ES-I3 (cell line): ENCODE data around the gene CMBL.
A peak's percentile ranks its signal among the peaks of the same experiment; 100 is the strongest.
"Not testable (repeated sequence)": the region's sequence is repeated elsewhere in the genome, so short reads cannot be mapped to it uniquely, and the experiment has no call there.

Experiments
- H3K36me3 ChIP-seq: 2 replicates; pipeline ENCODE4 v1.6.1; 2013; ENCODE audit warnings: mild to moderate bottlenecking, low read length, control low read depth, moderate library complexity; ENCODE audit not compliant: insufficient read depth
- H3K4me1 ChIP-seq: 2 replicates; pipeline ENCODE4 v1.6.1; 2013; ENCODE audit warnings: mild to moderate bottlenecking, control low read depth, low read length; ENCODE audit not compliant: insufficient read depth
- H3K9ac ChIP-seq: 2 replicates; pipeline ENCODE4 v1.6.1; 2013; ENCODE audit warnings: low read depth, mild to moderate bottlenecking, low read length, moderate library complexity
- H3K9me3 ChIP-seq: 2 replicates; pipeline ENCODE4 v1.6.1; 2013; ENCODE audit warnings: mild to moderate bottlenecking, low read length, moderate library complexity; ENCODE audit not compliant: control insufficient read depth, insufficient read depth

The CMBL gene

DNA sequence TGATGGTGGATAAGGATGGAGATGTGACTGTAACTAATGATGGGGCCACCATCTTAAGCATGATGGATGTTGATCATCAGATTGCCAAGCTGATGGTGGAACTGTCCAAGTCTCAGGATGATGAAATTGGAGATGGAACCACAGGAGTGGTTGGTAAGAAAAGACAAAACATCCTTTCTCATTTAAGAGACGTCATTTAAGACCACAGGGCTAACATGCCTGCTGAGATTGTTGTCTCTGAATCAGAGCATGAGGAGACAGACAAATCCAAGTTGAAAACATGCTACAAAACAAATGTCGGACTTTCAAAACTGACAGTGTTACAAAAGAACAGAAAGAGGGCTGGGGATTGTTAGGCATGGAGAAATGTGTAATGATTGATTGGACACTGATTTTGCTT lies 53.0 kb downstream of the CMBL start:
- Histone ChIP-seq H3K36me3 (peaks cover 62% of the 10 kb centered on the region), H3K9me3 (no peaks in the 10 kb centered on the region), H3K9ac (no peak overlapping the region), H3K4me1 (peaks cover 7% of the 10 kb centered on the region; the same call in 1 of the 2 replicates)

DNA sequence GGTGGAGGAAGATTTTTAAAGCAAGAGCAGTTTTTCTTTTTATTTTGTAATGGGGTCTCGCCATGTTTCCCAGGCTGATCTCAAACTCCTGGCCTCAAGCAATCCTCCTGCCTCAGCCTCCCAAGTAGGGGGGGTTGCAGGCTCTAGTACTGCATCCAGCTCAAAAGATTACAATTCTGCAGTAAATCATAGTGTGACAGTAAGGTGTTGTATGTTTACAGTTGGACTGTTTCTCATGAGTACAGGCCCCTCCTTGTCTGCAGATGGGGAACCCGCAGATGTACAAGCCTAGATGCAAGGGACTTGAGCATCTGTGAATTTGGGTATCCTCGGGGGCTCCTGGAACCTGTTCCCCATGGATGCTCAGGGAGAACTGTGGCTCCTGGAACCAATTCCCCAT lies 54.3 kb downstream of the CMBL start:
- no peak overlapping the region for H3K9ac ChIP-seq
- peaks cover 7% of the 10 kb centered on the region; the same call in 1 of the 2 replicates for H3K4me1 ChIP-seq
- H3K36me3 ChIP-seq = peaks cover 49% of the 10 kb centered on the region
- no peaks in the 10 kb centered on the region for H3K9me3 ChIP-seq

DNA sequence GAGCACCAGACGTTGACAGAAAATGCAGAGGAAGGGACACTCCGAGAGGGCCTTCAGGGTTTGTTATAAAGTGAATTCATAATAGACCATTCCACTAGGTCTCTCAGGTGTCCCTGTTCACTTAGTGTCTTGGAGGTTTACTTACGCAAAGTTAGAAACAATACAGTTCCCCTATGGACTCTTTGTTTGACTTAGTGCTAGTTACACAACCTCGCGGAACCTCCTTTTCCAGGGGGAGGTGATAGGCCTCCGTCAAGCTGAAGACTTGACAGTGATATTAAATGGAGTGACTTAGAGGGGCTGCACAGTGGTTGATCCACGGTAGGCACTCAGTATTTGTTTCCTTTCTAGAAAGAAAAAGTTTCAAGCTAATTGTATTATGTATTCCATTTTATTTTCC lies 56.3 kb downstream of the CMBL start:
- H3K9me3 ChIP-seq = no peaks in the 10 kb centered on the region
- peaks cover 7% of the 10 kb centered on the region; the same call in 1 of the 2 replicates for H3K4me1 ChIP-seq
- peak overlapping the region; percentile 87 for H3K9ac ChIP-seq
- peaks cover 29% of the 10 kb centered on the region for H3K36me3 ChIP-seq

DNA sequence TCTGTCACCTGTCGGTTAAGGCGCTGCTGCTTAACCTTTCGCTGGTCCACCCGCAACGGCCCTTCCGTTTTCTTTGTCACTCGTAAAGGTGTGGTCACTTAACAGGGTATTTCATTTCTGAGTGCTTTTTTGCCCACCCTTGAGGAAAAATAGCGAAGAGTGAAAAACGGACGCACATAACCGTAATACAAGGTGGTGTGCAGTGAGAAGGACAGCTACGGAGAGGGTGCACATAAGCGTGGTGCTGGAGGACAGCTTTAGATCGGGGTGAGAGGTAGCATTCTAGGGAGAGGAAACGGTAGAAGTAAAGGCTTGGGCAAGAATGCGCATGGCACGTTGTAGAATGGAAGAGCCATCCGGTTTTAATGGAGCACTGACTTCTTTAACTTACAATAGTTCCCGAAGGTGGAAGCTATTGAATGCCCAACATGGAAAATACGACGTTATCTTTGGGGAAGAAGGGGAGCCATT lies 56.9 kb downstream of the CMBL start:
- H3K36me3 ChIP-seq = peaks cover 25% of the 10 kb centered on the region
- H3K4me1 ChIP-seq = peaks cover 7% of the 10 kb centered on the region; the same call in 1 of the 2 replicates
- no peaks in the 10 kb centered on the region for H3K9me3 ChIP-seq
- H3K9ac ChIP-seq = peak overlapping the region; percentile 87

DNA sequence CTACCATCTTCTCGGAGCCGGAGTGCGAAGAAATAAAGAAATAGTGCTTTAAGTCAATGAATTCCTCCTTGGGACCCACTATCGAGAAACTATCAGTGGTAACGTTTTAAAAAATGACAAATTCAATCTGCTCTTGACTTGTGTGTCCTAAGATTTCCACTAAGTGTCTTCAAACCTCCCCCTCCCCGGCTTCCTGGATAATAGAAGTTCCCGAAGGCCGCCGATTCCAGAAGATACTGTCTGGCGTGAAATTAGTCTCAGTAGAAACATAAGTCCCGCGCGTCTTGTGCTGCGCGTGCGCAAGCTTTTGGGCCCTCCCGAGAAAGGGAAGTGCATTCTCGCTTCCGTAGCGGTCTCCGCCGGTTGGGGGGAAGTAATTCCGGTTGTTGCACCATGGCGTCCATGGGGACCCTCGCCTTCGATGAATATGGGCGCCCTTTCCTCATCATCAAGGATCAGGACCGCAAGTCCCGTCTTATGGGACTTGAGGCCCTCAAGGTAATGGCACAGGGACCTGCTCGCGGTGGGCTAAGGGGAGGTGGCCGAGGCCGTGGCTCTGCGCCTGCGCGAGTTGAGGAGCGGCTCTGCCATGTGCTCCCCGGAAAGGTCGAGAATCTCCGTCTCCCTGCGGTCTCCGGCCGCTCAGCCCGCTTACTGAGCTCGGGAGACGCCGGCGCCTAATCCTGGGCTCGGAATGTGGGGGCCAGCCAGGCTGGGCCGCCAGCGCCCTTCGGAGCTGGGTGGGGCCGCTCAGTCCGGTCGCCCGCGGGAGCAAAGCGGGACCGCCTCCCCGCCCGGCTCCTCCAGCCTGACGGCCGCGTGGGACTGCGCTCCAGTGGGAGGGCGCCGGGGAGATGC lies 57.5 kb downstream of the CMBL start, which contains the start of gene CCT5:
Gene CCT5 (plus strand): TSS at position 333 of the 858 bp plus-strand sequence. CDS start 61 bp downstream, at position 394.
- Histone ChIP-seq H3K9ac (peak within 1 kb of the TSS; percentile 87), H3K36me3 (peaks cover 19% of the 10 kb centered on the region), H3K4me1 (peaks cover 7% of the 10 kb centered on the region; the same call in 1 of the 2 replicates), H3K9me3 (no peaks in the 10 kb centered on the region)

DNA sequence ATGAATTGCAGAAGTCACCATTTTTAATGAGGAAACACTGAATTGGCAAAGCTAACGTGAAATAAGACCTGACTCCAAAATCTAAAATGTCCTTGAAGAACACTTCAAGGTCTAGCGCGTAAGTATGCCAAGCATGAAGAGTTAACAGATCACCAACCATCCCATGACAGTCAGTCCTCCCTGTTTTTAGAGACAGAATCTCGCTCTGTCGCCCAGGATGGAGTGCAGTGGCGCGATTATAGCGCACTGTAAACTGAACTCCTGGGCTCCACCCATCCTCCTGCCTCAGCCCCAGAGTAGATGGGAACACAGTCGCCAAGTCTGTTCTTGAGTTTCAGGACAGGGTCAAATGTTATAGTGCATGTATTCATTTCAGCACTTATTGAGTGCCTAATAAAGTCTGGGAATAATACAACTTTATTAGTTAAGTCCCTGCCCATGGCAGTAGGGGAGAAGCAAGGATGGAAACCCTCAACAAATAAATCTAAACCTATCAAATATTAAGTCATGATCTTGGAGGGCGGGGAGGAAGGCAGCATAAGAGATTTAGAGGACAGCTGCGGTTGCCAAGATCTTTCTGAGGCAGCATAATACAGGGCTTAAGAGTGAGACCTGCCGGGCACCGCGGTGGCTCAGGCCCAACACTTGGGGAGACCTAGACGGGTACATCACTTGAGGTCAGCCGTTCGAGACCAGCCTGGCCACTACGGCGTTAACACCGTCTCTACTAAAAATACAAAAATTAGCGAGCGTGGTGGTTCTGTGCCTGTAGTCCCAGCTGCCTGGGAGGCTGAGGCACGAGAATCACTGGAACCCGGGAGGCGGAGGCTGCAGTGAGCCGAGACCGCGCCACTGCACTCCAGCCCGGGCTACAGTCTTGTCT lies 59.1 kb downstream of the CMBL start:
- H3K9ac ChIP-seq = peak overlapping the region; percentile 87
- peaks cover 6% of the 10 kb centered on the region for H3K36me3 ChIP-seq
- H3K4me1 ChIP-seq = peaks cover 7% of the 10 kb centered on the region; the same call in 1 of the 2 replicates
- no peaks in the 10 kb centered on the region for H3K9me3 ChIP-seq

DNA sequence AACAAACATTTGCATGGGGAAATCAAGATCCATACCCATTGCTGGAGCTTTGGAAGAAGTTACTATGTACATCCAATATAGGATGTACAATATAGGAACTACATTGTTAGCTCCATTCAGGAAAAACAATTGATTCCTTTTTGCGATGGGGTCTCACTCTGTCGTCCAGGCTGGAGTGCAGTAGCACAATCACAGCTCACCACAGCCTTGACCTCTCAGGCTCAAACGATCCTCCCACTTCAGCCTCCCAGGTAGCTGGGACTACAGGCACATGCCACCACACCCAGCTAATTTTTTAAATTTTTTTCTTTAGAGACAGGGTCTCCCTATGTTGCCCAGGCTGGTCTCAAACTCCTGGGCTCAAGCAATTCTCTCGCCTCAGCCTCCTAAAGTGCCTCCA lies 60.5 kb downstream of the CMBL start:
- H3K4me1 ChIP-seq, H3K9ac ChIP-seq, H3K36me3 ChIP-seq, H3K9me3 ChIP-seq: not testable (repeated sequence)

DNA sequence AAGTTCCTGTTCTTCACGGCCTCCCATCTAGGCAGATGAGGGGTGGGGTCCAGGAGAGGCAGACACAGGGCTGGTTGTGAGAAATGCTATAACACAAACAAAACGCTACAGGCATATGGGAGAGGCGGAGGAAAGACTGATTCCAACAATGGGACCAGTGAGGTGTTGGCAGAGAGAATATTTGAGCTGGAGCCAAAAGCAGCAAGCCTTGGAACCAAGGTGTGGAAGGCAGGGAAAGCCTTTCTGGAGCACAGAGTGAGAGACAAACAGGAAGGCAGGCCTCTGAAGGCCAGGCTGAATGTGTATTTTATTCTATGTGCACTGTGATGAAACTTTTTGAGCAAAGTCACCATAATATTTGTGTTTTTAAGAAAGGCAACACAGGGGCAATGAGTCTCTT lies 60.9 kb downstream of the CMBL start:
- H3K9ac ChIP-seq = no peak overlapping the region
- H3K9me3 ChIP-seq = no peaks in the 10 kb centered on the region
- peaks cover under 1% of the 10 kb centered on the region; the same call in 1 of the 2 replicates for H3K36me3 ChIP-seq
- peaks cover 2% of the 10 kb centered on the region; the same call in 1 of the 2 replicates for H3K4me1 ChIP-seq

DNA sequence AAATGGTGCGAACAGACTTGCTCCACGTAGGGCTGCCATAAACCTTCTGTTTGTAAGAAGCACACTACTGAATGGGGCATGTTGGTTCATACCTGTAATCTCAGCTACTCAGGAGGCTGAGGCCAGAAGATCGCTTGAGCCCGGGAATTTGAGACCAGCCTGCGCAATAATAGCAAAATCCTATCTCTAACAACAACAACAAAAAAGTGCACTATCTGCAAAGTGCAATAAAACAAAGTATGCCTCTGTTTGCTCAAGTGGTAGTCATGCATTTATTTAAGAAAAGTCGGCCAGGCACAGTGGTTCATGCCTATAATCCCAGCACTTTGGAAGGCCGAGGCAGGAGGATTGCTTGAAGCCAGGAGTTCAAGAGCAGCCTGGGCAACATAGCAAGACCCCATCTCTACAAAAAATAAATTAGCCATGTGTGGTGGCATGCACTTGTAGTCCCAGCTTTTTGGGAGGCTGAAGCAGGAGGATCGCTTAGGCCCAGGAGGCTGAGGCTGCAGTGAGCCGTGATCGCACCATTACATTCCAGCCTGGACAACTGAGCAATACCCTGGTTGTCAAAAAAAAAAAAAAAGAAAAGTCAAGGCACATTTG lies 63.3 kb downstream of the CMBL start:
- H3K9ac ChIP-seq = no peak overlapping the region
- H3K36me3 ChIP-seq = no peaks in the 10 kb centered on the region
- H3K4me1 ChIP-seq = no peaks in the 10 kb centered on the region
- H3K9me3 ChIP-seq = no peaks in the 10 kb centered on the region

DNA sequence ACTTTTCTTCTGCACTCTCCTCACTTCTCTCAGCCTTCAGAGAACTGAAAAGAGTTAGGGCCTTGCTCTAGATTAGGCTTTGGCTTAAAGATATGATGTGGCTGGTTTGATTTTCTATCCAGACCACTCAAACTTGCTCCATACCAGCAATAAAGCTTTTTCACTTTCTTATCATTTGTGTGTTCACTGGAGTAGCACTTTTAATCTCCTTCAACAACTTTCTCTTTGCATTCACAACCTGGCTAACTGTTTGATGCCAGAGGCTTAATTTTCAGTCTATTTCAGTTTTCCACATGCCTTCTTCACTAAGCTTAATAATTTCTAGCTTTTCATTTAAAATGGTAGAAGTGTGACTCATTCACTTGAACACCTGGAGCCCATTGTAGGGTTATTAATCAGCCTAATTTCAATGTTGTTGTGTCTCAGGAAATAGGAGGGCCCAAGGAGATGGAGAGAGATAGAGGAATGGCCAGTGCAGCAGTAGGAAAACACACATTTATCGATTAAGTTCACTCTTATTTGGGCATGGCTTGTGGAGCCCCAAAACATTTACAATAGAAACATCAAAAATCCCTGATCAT lies 64.0 kb downstream of the CMBL start:
- H3K9ac ChIP-seq = no peak overlapping the region
- no peaks in the 10 kb centered on the region for H3K9me3 ChIP-seq
- H3K4me1 ChIP-seq = no peaks in the 10 kb centered on the region
- H3K36me3 ChIP-seq = no peaks in the 10 kb centered on the region

DNA sequence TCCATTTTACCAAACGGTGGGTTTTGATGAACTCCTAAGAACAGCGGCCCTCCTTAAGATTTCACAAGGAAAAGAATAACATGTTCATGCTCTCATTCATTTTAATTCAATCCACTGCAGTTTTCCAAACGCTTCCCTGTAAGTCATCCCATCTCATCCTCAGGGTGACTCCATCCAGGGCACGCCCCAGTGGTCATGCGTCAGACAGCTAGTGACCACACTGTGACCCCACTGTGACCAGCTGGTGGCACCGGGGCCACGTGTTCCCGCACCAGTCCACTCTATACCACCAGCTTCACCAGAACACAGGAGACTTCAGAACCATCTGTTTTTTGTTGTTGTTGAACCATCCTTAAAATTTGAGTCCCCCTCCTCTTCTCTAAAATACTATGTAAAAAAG lies 72.4 kb downstream of the CMBL start:
- no peaks in the 10 kb centered on the region for H3K9me3 ChIP-seq
- no peaks in the 10 kb centered on the region for H3K36me3 ChIP-seq
- H3K4me1 ChIP-seq = peaks cover 8% of the 10 kb centered on the region; the same call in 1 of the 2 replicates
- H3K9ac ChIP-seq = no peak overlapping the region

DNA sequence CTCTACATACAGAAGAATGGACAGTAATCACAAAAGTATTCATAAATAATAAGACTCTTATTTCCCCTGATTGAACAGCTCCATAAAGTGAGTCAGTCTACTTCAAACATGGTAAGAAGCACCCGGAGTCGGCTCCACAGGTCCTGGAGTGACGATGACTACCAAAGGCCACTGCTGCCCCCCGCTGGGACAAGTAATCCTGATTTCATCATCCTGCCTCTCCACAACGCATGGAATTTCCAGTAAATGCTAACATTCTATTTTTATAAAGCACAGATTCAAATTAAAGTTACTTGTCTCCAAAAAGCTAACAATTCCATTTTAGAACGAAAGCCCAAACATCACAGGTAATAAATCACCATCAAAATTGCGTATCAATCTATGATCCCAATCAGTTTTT lies 74.2 kb downstream of the CMBL start:
- H3K4me1 ChIP-seq = peaks cover 8% of the 10 kb centered on the region; the same call in 1 of the 2 replicates
- H3K36me3 ChIP-seq = no peaks in the 10 kb centered on the region
- no peaks in the 10 kb centered on the region for H3K9me3 ChIP-seq
- H3K9ac ChIP-seq = no peak overlapping the region

DNA sequence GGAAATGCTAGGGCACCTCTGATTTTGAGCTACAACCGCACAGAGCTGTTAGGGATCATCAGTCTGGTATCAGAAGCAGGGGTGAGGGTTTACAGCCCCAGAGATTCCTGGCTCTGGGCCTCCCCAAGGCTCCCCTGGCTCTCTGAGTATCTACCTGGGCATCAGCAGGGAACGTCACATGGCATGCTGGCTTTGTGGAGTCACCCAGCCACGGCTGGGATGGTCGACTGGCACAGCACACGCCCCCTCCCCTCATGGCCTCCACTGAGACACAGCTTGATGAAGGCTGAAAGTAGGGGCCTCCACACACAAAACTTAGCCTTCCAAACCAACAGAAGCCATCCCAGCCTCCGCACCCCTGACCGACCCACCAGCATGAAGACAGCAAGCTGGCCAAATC lies 74.7 kb downstream of the CMBL start:
- H3K4me1 ChIP-seq = peaks cover 8% of the 10 kb centered on the region; the same call in 1 of the 2 replicates
- no peaks in the 10 kb centered on the region for H3K36me3 ChIP-seq
- no peak overlapping the region for H3K9ac ChIP-seq
- no peaks in the 10 kb centered on the region for H3K9me3 ChIP-seq

DNA sequence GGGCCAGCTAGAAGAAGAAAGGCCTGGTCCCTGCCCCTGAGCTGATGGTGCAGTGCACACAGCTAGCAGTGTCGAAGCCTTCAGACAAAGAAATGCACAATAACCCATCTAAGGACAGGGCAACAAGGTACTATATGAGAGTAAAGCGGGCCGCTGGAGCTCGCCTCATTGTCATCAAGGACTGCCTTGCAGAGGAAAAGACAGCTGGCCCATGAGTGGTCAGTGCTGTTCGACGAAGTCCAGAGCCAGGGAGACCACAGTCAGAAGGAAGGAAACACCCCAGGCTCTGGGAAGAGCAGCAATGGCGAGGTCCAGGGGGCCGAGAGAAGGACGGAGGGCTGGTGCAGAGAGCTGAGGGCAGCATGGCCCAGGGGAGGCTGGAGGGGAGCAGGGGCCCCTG lies 75.3 kb downstream of the CMBL start:
- H3K9ac ChIP-seq = no peak overlapping the region
- H3K4me1 ChIP-seq = peaks cover 8% of the 10 kb centered on the region; the same call in 1 of the 2 replicates
- no peaks in the 10 kb centered on the region for H3K36me3 ChIP-seq
- H3K9me3 ChIP-seq = no peaks in the 10 kb centered on the region
